Panc1 (cell line): ENCODE measurements around the gene AKAP11.
"Not testable (repeated sequence)": the region's sequence is repeated elsewhere in the genome, so short reads cannot be mapped to it uniquely, and the experiment has no call there.

Source experiments
- POLR2AphosphoS5 ChIP-seq: IDR thresholded peaks from 2 replicates; pipeline ENCODE4 v1.6.1; 2012; ENCODE audit warnings: mild to moderate bottlenecking, low read depth, low read length, moderate library complexity
- TCF7L2 ChIP-seq: IDR thresholded peaks from 2 replicates; pipeline ENCODE4 v1.6.1; 2011; ENCODE audit warnings: mild to moderate bottlenecking, low read depth, low read length, inconsistent platforms
- TF ChIP-seq, protein P1 (sequence below): fragments of 450-650 bp; IDR thresholded peaks from 2 replicates; pipeline ENCODE4 v1.5.1; 2017; ENCODE audit warnings: mild to moderate bottlenecking
- TF ChIP-seq, protein P2 (sequence below), 2 experiments: IDR thresholded peaks; 2 replicates each; pipeline ENCODE4 v1.6.1; 2011 to 2012; ENCODE audit warnings: low read depth in 2 of 2, control low read depth in 1 of 2, low read length in 1 of 2, mild to moderate bottlenecking in 1 of 2, moderate library complexity in 1 of 2; ENCODE audit not compliant: insufficient read depth in 1 of 2

- TF ChIP-seq, protein P1, sequence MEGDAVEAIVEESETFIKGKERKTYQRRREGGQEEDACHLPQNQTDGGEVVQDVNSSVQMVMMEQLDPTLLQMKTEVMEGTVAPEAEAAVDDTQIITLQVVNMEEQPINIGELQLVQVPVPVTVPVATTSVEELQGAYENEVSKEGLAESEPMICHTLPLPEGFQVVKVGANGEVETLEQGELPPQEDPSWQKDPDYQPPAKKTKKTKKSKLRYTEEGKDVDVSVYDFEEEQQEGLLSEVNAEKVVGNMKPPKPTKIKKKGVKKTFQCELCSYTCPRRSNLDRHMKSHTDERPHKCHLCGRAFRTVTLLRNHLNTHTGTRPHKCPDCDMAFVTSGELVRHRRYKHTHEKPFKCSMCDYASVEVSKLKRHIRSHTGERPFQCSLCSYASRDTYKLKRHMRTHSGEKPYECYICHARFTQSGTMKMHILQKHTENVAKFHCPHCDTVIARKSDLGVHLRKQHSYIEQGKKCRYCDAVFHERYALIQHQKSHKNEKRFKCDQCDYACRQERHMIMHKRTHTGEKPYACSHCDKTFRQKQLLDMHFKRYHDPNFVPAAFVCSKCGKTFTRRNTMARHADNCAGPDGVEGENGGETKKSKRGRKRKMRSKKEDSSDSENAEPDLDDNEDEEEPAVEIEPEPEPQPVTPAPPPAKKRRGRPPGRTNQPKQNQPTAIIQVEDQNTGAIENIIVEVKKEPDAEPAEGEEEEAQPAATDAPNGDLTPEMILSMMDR, result not testable (repeated sequence)
- not testable (repeated sequence) for TF ChIP-seq TCF7L2, POLR2AphosphoS5
- TF ChIP-seq, protein P2, sequence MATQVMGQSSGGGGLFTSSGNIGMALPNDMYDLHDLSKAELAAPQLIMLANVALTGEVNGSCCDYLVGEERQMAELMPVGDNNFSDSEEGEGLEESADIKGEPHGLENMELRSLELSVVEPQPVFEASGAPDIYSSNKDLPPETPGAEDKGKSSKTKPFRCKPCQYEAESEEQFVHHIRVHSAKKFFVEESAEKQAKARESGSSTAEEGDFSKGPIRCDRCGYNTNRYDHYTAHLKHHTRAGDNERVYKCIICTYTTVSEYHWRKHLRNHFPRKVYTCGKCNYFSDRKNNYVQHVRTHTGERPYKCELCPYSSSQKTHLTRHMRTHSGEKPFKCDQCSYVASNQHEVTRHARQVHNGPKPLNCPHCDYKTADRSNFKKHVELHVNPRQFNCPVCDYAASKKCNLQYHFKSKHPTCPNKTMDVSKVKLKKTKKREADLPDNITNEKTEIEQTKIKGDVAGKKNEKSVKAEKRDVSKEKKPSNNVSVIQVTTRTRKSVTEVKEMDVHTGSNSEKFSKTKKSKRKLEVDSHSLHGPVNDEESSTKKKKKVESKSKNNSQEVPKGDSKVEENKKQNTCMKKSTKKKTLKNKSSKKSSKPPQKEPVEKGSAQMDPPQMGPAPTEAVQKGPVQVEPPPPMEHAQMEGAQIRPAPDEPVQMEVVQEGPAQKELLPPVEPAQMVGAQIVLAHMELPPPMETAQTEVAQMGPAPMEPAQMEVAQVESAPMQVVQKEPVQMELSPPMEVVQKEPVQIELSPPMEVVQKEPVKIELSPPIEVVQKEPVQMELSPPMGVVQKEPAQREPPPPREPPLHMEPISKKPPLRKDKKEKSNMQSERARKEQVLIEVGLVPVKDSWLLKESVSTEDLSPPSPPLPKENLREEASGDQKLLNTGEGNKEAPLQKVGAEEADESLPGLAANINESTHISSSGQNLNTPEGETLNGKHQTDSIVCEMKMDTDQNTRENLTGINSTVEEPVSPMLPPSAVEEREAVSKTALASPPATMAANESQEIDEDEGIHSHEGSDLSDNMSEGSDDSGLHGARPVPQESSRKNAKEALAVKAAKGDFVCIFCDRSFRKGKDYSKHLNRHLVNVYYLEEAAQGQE (IDR thresholded peaks at IDR 0.05; ENCODE audit: insufficient read depth in 1 of 2, low read depth in 2 of 2, low read length in 1 of 2), result not testable (repeated sequence)
Observed at GRCh38 chr13:42226759-42227158, 45.2 kb upstream of the AKAP11 start.
